Measurements from ENCODE around the gene JADE2.

DNA sequence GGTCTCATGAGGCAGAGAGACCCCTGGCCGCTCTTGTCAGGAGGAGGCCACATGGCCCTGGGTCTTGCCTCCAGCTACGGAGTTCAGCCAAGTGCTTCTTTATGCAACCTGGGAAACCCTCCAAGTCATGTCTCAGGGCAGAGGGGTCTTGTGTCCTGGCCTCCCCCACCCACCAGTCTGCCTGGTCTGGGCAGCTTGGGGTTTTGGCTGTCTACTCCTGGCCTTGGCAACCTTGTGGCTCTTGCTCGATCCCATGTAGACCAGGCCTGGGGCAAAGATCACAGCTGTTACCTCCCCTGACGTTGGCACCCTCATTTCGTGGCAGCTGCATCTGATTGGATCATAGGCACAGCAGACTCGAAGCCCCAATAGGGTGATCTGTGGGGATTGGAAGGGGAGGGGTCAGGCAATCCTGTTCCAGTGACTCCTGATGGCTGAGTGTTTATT lies 28.4 kb downstream of the JADE2 start:
- TF ChIP-seq EZH2 (IDR thresholded peaks at IDR 0.05; ENCODE audit: borderline replicate concordance) (no peak), CTCF (IDR thresholded peaks at IDR 0.05; ENCODE audit: poor library complexity) (no peak)
